T1000 (cell line): Measurements from ENCODE around the gene MINDY2.
"Not testable (repeated sequence)": the region's sequence is repeated elsewhere in the genome, so short reads cannot be mapped to it uniquely, and the experiment has no call there.

Source experiments
- DNase-seq: peaks from one replicate; lab custom pipeline; 2025; ENCODE audit warnings: mixed read lengths; lab: John Stamatoyannopoulos, UW

MINDY2 gene

GRCh38 chr15:58833681-58834426 lies 62.8 kb downstream of the MINDY2 start:
- not testable (repeated sequence) for DNase-seq

GRCh38 chr15:58839485-58839884 lies 68.4 kb downstream of the MINDY2 start:
- no peak for DNase-seq

- DNase-seq: no peak
These were observed 68.9 kb downstream of the MINDY2 start for GRCh38 chr15:58840048-58840447.

GRCh38 chr15:58842713-58843396 lies 71.8 kb downstream of the MINDY2 start:
- DNase-seq: no peak

- DNase-seq: not testable (repeated sequence)
These were observed 80.1 kb downstream of the MINDY2 start for GRCh38 chr15:58851205-58851604.

GRCh38 chr15:58852347-58852746 lies 81.2 kb downstream of the MINDY2 start:
- DNase-seq: no peak

- DNase-seq: no peak
These were observed 83.5 kb downstream of the MINDY2 start for GRCh38 chr15:58854593-58854992.

GRCh38 chr15:58856086-58856485 lies 85.0 kb downstream of the MINDY2 start:
- DNase-seq: no peak

GRCh38 chr15:58856621-58857020 lies 85.5 kb downstream of the MINDY2 start:
- not testable (repeated sequence) for DNase-seq

- no peak for DNase-seq
These were observed 91.2 kb downstream of the MINDY2 start for GRCh38 chr15:58862326-58862725.

- no peak for DNase-seq
These were observed 93.7 kb downstream of the MINDY2 start for GRCh38 chr15:58864602-58865424.

- no peak for DNase-seq
These were observed 94.4 kb downstream of the MINDY2 start for GRCh38 chr15:58865425-58865880.

- DNase-seq: no peak
These were observed 96.8 kb downstream of the MINDY2 start for GRCh38 chr15:58867926-58868325.

GRCh38 chr15:58870451-58870850 lies 99.3 kb downstream of the MINDY2 start:
- no peak for DNase-seq

GRCh38 chr15:58873267-58873666 lies 102.2 kb downstream of the MINDY2 start:
- no peak for DNase-seq

GRCh38 chr15:58875343-58875742 lies 104.2 kb downstream of the MINDY2 start:
- no peak for DNase-seq

- no peak for DNase-seq
These were observed 105.4 kb downstream of the MINDY2 start for GRCh38 chr15:58876306-58877106.

- no peak for DNase-seq
These were observed 107.1 kb downstream of the MINDY2 start for GRCh38 chr15:58877999-58878825.

GRCh38 chr15:58880320-58880719 lies 109.2 kb downstream of the MINDY2 start:
- DNase-seq: no peak

GRCh38 chr15:58882243-58882642 lies 111.1 kb downstream of the MINDY2 start:
- DNase-seq: no peak

GRCh38 chr15:58883926-58884325 lies 112.8 kb downstream of the MINDY2 start:
- not testable (repeated sequence) for DNase-seq
